ENCODE results near the gene THBD.

Gene THBD

DNA sequence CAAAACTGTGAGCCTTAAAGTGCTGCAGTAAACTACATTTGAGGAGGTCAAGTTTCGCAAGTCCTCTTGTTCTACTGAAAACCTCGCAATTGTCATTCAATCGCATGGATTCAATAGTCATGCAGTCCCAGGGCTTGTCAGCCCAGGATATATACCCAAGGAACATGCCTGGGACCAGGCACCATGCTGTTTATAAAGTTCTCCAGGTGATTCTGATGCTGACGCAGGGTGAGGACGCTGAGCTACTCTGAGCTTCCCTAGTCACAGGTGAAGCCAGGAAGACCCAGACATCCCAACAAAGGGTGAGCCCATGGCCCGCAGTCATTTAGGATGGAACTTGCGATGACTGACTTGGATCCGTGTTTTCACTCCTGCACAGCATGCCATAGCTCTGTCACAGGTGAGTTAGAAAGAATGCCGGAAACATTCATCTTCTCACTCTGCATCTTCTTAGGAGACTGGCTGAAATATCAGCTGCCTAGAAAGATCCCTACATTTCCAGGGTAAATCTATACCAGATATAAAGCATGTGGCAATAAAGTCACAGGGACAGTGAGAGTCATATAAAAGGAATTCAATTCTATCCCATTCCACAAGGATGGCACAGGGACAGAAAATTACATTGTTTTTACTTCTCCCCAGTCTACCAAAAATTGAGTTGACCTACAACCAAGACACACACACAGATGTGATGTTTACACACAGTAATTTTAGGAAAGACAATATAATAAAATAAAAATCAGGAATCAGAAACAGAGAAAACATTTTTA lies 41.4 kb downstream of the THBD start:
- DNase-seq = no peak

DNA sequence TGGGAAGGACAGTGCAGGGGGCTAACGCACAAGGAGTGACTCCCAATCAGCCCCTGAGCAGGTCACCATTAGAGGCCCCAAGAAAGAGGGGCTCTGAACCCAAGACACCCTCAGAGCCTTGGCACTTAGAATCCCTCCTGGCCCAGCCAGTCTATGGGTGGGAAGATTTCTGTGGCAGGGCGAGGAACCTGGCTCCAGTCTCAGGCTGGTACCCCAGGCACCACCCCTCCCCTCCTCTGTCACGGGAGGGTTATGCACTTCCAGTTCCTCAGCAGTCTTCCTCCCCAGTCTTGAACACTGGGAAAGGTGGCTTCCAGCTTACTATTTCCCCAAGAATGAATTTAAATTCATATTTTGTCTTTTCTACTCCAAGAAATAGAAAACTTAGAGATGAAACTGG lies 42.0 kb downstream of the THBD start:
- no peak for DNase-seq

GRCh38 chr20:23005776-23006175 lies 43.7 kb downstream of the THBD start:
- DNase-seq = no peak

- DNase-seq = no peak
These were observed 45.5 kb downstream of the THBD start for GRCh38 chr20:23003881-23004460.

DNA sequence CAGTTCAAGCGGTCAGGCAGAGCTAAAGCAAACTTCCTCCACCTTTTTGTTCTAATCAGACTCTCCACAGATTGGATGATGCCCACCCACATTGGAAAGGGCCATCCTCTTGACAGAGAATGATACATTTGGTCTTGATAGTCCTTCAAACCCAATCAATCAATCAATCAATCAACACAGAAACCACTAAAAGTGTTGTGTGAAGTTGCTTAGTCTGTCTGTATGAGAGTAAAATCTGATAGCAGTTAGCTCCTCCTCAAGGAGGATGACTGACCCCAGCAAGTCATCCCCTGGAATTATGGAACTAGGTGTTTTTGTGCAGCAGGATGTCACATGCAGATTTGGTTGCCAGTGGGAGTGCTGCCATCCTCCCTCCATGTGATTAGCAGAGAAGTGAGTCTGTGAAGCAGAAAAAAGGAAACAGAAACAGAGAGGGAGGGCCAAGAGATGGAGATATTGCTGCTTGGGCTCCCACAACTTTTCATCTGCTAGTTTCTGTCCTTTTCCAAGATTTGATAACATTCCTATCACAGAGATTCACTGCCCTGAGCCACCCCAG lies 46.3 kb downstream of the THBD start:
- no peak for DNase-seq

DNA sequence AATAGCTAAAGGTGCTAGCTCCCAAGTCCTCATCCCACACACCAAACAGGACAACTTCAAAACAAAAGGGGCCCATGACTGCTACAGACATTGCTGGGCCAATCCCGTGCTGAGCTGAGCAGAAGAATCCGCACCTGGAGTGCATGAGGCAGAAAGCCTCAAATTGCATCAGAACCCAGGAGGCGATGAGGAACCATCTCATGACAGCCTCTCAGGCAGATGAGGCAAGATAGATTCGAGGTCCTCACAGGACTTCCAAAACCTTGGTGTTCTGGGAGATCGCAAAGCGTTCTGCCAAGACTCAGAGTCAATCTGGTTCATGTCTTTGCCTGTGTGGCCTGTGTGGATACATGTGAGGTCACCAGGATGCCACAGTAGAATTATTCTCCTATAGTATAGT lies 47.2 kb downstream of the THBD start:
- no peak for DNase-seq

DNA sequence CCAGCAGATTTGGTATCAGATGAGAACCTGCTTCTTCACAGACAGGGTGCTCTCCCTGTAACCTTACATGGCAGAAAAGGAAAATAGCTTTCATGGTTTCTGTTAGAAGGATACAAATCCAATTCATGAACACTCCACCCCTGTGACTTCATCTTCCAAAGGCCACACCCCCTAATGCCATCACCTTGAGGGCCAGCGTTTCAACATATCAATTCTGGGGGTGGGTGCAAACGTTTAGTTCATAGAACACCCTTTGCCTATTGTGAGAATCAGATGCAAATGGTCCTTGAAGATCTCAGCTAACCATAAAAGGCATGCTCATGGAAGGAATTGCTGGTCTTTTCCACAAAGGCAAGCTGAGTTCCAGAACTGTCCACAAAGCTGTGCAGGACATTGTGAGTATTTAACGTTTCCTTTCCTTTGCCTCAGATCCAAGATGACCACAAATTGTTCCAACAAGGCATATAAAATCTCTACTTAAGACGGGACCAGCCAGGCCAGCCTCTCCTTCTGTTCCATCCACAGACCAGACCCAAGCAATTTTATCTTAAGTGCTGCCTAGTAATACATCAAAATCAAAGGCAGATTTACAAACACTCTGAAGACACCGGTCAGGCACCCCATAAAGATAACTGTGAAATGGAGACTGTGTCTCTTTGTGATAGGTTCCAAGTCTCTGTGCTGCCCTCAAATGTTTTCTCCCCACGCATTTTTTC lies 49.1 kb downstream of the THBD start:
- no peak for DNase-seq

GRCh38 chr20:22999756-23000155 lies 49.7 kb downstream of the THBD start:
- peak; percentile 34 for DNase-seq

DNA sequence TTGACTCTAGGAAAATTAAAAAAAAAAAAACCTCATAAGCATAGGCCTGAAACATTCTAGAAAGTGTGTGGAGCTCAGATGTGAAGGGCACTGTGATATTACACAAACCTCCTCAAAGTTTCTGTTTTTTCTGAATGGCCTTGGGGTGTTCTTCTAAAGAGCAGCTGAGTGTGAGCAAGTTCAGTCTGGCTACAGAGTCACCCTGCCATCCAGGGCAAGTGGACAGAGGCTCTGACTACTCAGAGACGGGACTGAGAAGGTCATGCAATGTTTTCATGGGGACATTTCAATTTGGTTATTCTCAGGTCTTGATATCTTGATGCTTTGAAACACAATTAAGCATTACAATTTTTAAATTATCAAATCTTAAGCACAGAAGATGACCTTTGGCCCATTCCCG lies 51.0 kb downstream of the THBD start:
- no peak for DNase-seq

- DNase-seq = no peak
These were observed 53.5 kb downstream of the THBD start for GRCh38 chr20:22995923-22996322.

Data from fibroblast of skin of right biceps (primary cell).